Activated CD4-positive, alpha-beta T cell treated with anti-CD3 and anti-CD28 coated beads, Interleukin-2, amount 10 ng/mL, durations not matched to agents 24 days and 14 days (primary cell): ENCODE results near the gene PRODH2. TPM values are rescaled to one million over a fixed set of nuclear protein-coding genes. Genes with fewer than 3 reads are reported as not detected.
"Not testable (repeated sequence)": the region's sequence is repeated elsewhere in the genome, so short reads cannot be mapped to it uniquely, and the experiment has no call there.

Experiments
- DNase-seq: peaks from one replicate; pipeline ENCODE4 v3.0.0; 2022
- H3K27ac Mint-ChIP-seq: one replicate; pipeline ENCODE4 v1.8.0; 2022; ENCODE audit warnings: mild to moderate bottlenecking, mixed read lengths
- H3K27me3 Mint-ChIP-seq: one replicate; pipeline ENCODE4 v1.8.0; 2022; ENCODE audit warnings: mixed read lengths
- H3K36me3 Mint-ChIP-seq: one replicate; pipeline ENCODE4 v1.8.0; 2022; ENCODE audit warnings: low read depth, mild to moderate bottlenecking, mixed read lengths
- H3K4me1 Mint-ChIP-seq: one replicate; pipeline ENCODE4 v1.8.0; 2021; ENCODE audit warnings: mixed read lengths
- H3K4me3 Mint-ChIP-seq: one replicate; pipeline ENCODE4 v1.8.0; 2022; ENCODE audit warnings: mild to moderate bottlenecking, moderate library complexity, mixed read lengths
- H3K9me3 Mint-ChIP-seq: one replicate; pipeline ENCODE4 v1.8.0; 2021; ENCODE audit warnings: mixed read lengths
- intact Hi-C: fragments of 100-400 bp; cut with micrococcal nuclease; formaldehyde crosslinking; loops from one replicate; pipeline ENCODE4 v1.15.1; 2023
- total RNA-seq: library from RNA; stranded (reverse); gene quantifications from 2 replicates; pipeline ENCODE4 v1.2.3, GENCODE V29; 2022

PRODH2 gene
- total RNA-seq, 1 donor from 2014 or later, result not detected

GRCh38 chr19:35795564-35795963, 17.1 kb downstream of the PRODH2 start:
- DNase-seq, H3K36me3 Mint-ChIP-seq, H3K4me3 Mint-ChIP-seq, intact Hi-C loops, H3K9me3 Mint-ChIP-seq, H3K4me1 Mint-ChIP-seq, H3K27ac Mint-ChIP-seq: not testable (repeated sequence)
- peaks cover 32% of the 10 kb centered on the region for H3K27me3 Mint-ChIP-seq

- DNase-seq, result no peak
- Mint-ChIP-seq H3K27ac (no peak overlapping the region), H3K4me1 (peaks cover 4% of the 10 kb centered on the region), H3K36me3 (no peaks in the 10 kb centered on the region), H3K4me3 (no peak overlapping the region), H3K27me3 (peaks cover 29% of the 10 kb centered on the region), H3K9me3 (no peaks in the 10 kb centered on the region)
- intact Hi-C loops, result no loop called here
Observed at GRCh38 chr19:35793381-35794165, 19.1 kb downstream of the PRODH2 start.

GRCh38 chr19:35792888-35793287, 19.8 kb downstream of the PRODH2 start:
- no peaks in the 10 kb centered on the region for H3K36me3 Mint-ChIP-seq
- H3K27me3 Mint-ChIP-seq, result peaks cover 25% of the 10 kb centered on the region
- H3K9me3 Mint-ChIP-seq, result no peaks in the 10 kb centered on the region
- H3K27ac Mint-ChIP-seq, result no peak overlapping the region
- no peak overlapping the region for H3K4me3 Mint-ChIP-seq
- intact Hi-C loops, result no loop called here
- H3K4me1 Mint-ChIP-seq, result peaks cover 4% of the 10 kb centered on the region
- no peak for DNase-seq

- Mint-ChIP-seq H3K27ac (no peak overlapping the region), H3K9me3 (no peaks in the 10 kb centered on the region), H3K4me1 (peaks cover 3% of the 10 kb centered on the region), H3K36me3 (no peaks in the 10 kb centered on the region), H3K4me3 (no peak overlapping the region), H3K27me3 (peaks cover 21% of the 10 kb centered on the region)
- intact Hi-C loops, result no loop called here
- DNase-seq, result no peak
Observed at GRCh38 chr19:35792312-35792711, 20.3 kb downstream of the PRODH2 start.

- H3K27ac Mint-ChIP-seq, result no peak overlapping the region
Observed at GRCh38 chr19:35791814-35792279, 20.8 kb downstream of the PRODH2 start.

GRCh38 chr19:35790981-35791813, 21.4 kb downstream of the PRODH2 start:
- no peaks in the 10 kb centered on the region for H3K36me3 Mint-ChIP-seq
- H3K27ac Mint-ChIP-seq, result no peak overlapping the region
- DNase-seq, result peak; percentile 69
- H3K9me3 Mint-ChIP-seq, result no peaks in the 10 kb centered on the region
- H3K27me3 Mint-ChIP-seq, result peaks cover 10% of the 10 kb centered on the region
- H3K4me3 Mint-ChIP-seq, result no peak overlapping the region
- no peaks in the 10 kb centered on the region for H3K4me1 Mint-ChIP-seq
- intact Hi-C loops, result no loop called here

More at GRCh38 chr19:35791814-35792279, 20.8 kb downstream of the PRODH2 start:
- no peak for DNase-seq
- intact Hi-C loops, result no loop called here
- Mint-ChIP-seq H3K27me3 (peaks cover 16% of the 10 kb centered on the region), H3K4me3 (no peak overlapping the region), H3K36me3 (no peaks in the 10 kb centered on the region), H3K4me1 (no peaks in the 10 kb centered on the region), H3K9me3 (no peaks in the 10 kb centered on the region)

GRCh38 chr19:35789978-35790944, 22.4 kb downstream of the PRODH2 start:
- Mint-ChIP-seq H3K36me3 (peaks cover 3% of the 10 kb centered on the region), H3K27me3 (peaks cover 4% of the 10 kb centered on the region), H3K4me1 (no peaks in the 10 kb centered on the region), H3K27ac (no peak overlapping the region), H3K4me3 (no peak overlapping the region), H3K9me3 (no peaks in the 10 kb centered on the region)
- intact Hi-C loops, result no loop called here
- no peak for DNase-seq

GRCh38 chr19:35789195-35789977, 23.3 kb downstream of the PRODH2 start:
- H3K9me3 Mint-ChIP-seq, result no peaks in the 10 kb centered on the region
- H3K4me1 Mint-ChIP-seq, result no peaks in the 10 kb centered on the region
- H3K27me3 Mint-ChIP-seq, result peaks cover 4% of the 10 kb centered on the region
- H3K4me3 Mint-ChIP-seq, result no peak overlapping the region
- no peak overlapping the region for H3K27ac Mint-ChIP-seq
- peaks cover 3% of the 10 kb centered on the region for H3K36me3 Mint-ChIP-seq
- intact Hi-C loops, result no loop called here
- no peak for DNase-seq

- H3K9me3 Mint-ChIP-seq, result no peaks in the 10 kb centered on the region
- no peaks in the 10 kb centered on the region for H3K4me1 Mint-ChIP-seq
- intact Hi-C loops, result no loop called here
- H3K27ac Mint-ChIP-seq, result no peak overlapping the region
- H3K36me3 Mint-ChIP-seq, result peaks cover 5% of the 10 kb centered on the region
- H3K27me3 Mint-ChIP-seq, result no peaks in the 10 kb centered on the region
- no peak overlapping the region for H3K4me3 Mint-ChIP-seq
- DNase-seq, result no peak
Observed at GRCh38 chr19:35788205-35788960, 24.3 kb downstream of the PRODH2 start.

GRCh38 chr19:35787227-35787799, 25.3 kb downstream of the PRODH2 start:
- no peak for DNase-seq
- Mint-ChIP-seq H3K27me3 (no peaks in the 10 kb centered on the region), H3K4me1 (no peaks in the 10 kb centered on the region), H3K27ac (no peak overlapping the region), H3K4me3 (no peak overlapping the region), H3K36me3 (peaks cover 13% of the 10 kb centered on the region), H3K9me3 (no peaks in the 10 kb centered on the region)
- intact Hi-C loops, result no loop called here

GRCh38 chr19:35786299-35787160, 26.1 kb downstream of the PRODH2 start:
- no peak for DNase-seq
- Mint-ChIP-seq H3K36me3 (peaks cover 15% of the 10 kb centered on the region), H3K4me3 (no peak overlapping the region), H3K4me1 (no peaks in the 10 kb centered on the region), H3K9me3 (no peaks in the 10 kb centered on the region), H3K27ac (no peak overlapping the region), H3K27me3 (no peaks in the 10 kb centered on the region)
- intact Hi-C loops, result no loop called here
